Suprapubic skin (tissue), 4 donors: ENCODE measurements around the gene PLEKHG5. TPM values are rescaled to one million over a fixed set of nuclear protein-coding genes. Genes with fewer than 3 reads are reported as not detected.

ENCODE experiments used
- DNase-seq, 2 donors: peaks; one replicate each; pipeline ENCODE4 v3.0.0-alpha.2; 2019; ENCODE audit warnings: low spot score in 2 of 2
- H3K27ac ChIP-seq: fragments of 200-600 bp; sonication (generic); one replicate; pipeline ENCODE4 v1.5.1; 2019
- H3K27me3 ChIP-seq: fragments of 200-600 bp; sonication (generic); one replicate; pipeline ENCODE4 v1.5.1; 2019
- H3K36me3 ChIP-seq: fragments of 200-600 bp; sonication (generic); one replicate; pipeline ENCODE4 v1.5.1; 2019
- H3K4me1 ChIP-seq: fragments of 200-600 bp; sonication (generic); one replicate; pipeline ENCODE4 v1.5.1; 2019
- H3K4me3 ChIP-seq: fragments of 200-600 bp; sonication (generic); one replicate; pipeline ENCODE4 v1.5.1; 2019; ENCODE audit warnings: mild to moderate bottlenecking
- H3K9me3 ChIP-seq: fragments of 200-600 bp; sonication (generic); one replicate; pipeline ENCODE4 v1.5.1; 2019
- CTCF ChIP-seq, 2 donors: fragments of 200-600 bp in 1 of 2; fragments of 450-650 bp in 1 of 2; sonication (generic) in 1 of 2; IDR thresholded peaks; one replicate each; pipeline ENCODE4 v1.5.1; 2016 to 2019; ENCODE audit warnings: antibody characterized with exemption in 2 of 2, mild to moderate bottlenecking in 1 of 2, moderate library complexity in 1 of 2
- EP300 ChIP-seq: sonication (generic); formaldehyde crosslinking; IDR thresholded peaks from one replicate; pipeline ENCODE4 v1.6.1; 2017; ENCODE audit warnings: antibody characterized with exemption
- POLR2A ChIP-seq, 2 donors: fragments of 450-650 bp; IDR thresholded peaks; one replicate each; pipeline ENCODE4 v1.6.1; 2017; ENCODE audit warnings: antibody characterized with exemption in 2 of 2, mild to moderate bottlenecking in 2 of 2, moderate library complexity in 2 of 2
- POLR2AphosphoS5 ChIP-seq, 3 donors: sonication (generic); formaldehyde crosslinking; IDR thresholded peaks; one replicate each; pipeline ENCODE4 v1.6.1; 2017; ENCODE audit warnings: antibody characterized with exemption in 3 of 3
- WGBS: methylation state at CpG from one replicate; pipeline ENCODE4 v1.1.5; 2018; 5-methylcytosine and 5-hydroxymethylcytosine counted together
- total RNA-seq, 4 donors: library from RNA; depleted of rRNA; stranded (reverse); fragments of >200 nt; gene quantifications; one replicate each; pipeline ENCODE4 v1.1.0, GENCODE V29; 2016

Gene PLEKHG5
- total RNA-seq, 4 donors from 2014 or later = 76.3 to 347 (median 107) TPM

GRCh38 chr1:6427441-6428390, 63.8 kb downstream of the PLEKHG5 start:
- H3K4me3 ChIP-seq = no peak overlapping the region
- no peak overlapping the region for H3K27ac ChIP-seq
- H3K27me3 ChIP-seq = peaks cover 80% of the 10 kb centered on the region
- H3K4me1 ChIP-seq = peaks cover 78% of the 10 kb centered on the region
- no peaks in the 10 kb centered on the region for H3K9me3 ChIP-seq
- peak in 1 of 2 donors; percentile 66 for DNase-seq
- WGBS = 54% methylated on average over 8 of the region's 26 CpGs
- no peaks in the 10 kb centered on the region for H3K36me3 ChIP-seq
- TF ChIP-seq POLR2A (IDR thresholded peaks at IDR 0.05) (no peak), CTCF (IDR thresholded peaks at IDR 0.05) (no peak), EP300 (no peak), POLR2AphosphoS5 (IDR thresholded peaks at IDR 0.05) (no peak)

GRCh38 chr1:6426972-6427350, 64.5 kb downstream of the PLEKHG5 start:
- peaks cover 86% of the 10 kb centered on the region for H3K27me3 ChIP-seq
- 87% methylated on average over 10 of the region's 10 CpGs for WGBS
- TF ChIP-seq POLR2AphosphoS5 (IDR thresholded peaks at IDR 0.05) (no peak), CTCF (IDR thresholded peaks at IDR 0.05) (no peak), POLR2A (IDR thresholded peaks at IDR 0.05) (no peak), EP300 (no peak)
- H3K4me3 ChIP-seq = no peak overlapping the region
- no peak for DNase-seq
- H3K36me3 ChIP-seq = no peaks in the 10 kb centered on the region
- H3K9me3 ChIP-seq = no peaks in the 10 kb centered on the region
- no peak overlapping the region for H3K27ac ChIP-seq
- H3K4me1 ChIP-seq = peaks cover 80% of the 10 kb centered on the region

GRCh38 chr1:6426277-6426971, 65.0 kb downstream of the PLEKHG5 start:
- Histone ChIP-seq H3K27me3 (peaks cover 91% of the 10 kb centered on the region), H3K4me3 (no peak overlapping the region)
- 87% methylated on average over 3 of the region's 9 CpGs for WGBS

GRCh38 chr1:6425658-6426057, 65.8 kb downstream of the PLEKHG5 start:
- peak overlapping the region; percentile 48 for H3K4me3 ChIP-seq
- DNase-seq = no peak
- no peaks in the 10 kb centered on the region for H3K36me3 ChIP-seq
- peaks cover 93% of the 10 kb centered on the region for H3K27me3 ChIP-seq
- no peak for TF ChIP-seq POLR2A (IDR thresholded peaks at IDR 0.05)
- TF ChIP-seq EP300 = no peak
- TF ChIP-seq CTCF (IDR thresholded peaks at IDR 0.05) = no peak
- TF ChIP-seq POLR2AphosphoS5 (IDR thresholded peaks at IDR 0.05) = no peak
- H3K9me3 ChIP-seq = no peaks in the 10 kb centered on the region
- peaks cover 81% of the 10 kb centered on the region for H3K4me1 ChIP-seq
- WGBS = 52% methylated on average over 3 of the region's 6 CpGs
- H3K27ac ChIP-seq = no peak overlapping the region

More at GRCh38 chr1:6426277-6426971, 65.0 kb downstream of the PLEKHG5 start:
- no peak overlapping the region for H3K27ac ChIP-seq
- peaks cover 80% of the 10 kb centered on the region for H3K4me1 ChIP-seq
- TF ChIP-seq POLR2AphosphoS5 (IDR thresholded peaks at IDR 0.05) (no peak), CTCF (IDR thresholded peaks at IDR 0.05) (no peak), POLR2A (IDR thresholded peaks at IDR 0.05) (no peak), EP300 (no peak)
- DNase-seq = no peak
- no peaks in the 10 kb centered on the region for H3K9me3 ChIP-seq
- H3K36me3 ChIP-seq = no peaks in the 10 kb centered on the region
